Neural progenitor cell (in vitro differentiated cells): ENCODE measurements around the gene TSR3. TPM values are rescaled to one million over a fixed set of nuclear protein-coding genes. Genes with fewer than 3 reads are reported as not detected.
"Not testable (repeated sequence)": the region's sequence is repeated elsewhere in the genome, so short reads cannot be mapped to it uniquely, and the experiment has no call there.

Experiments used
- DNase-seq: peaks from one replicate; pipeline ENCODE4 v3.0.0-alpha.2; 2016; ENCODE audit warnings: low spot score
- H2AFZ ChIP-seq: fragments of 200-600 bp; sonication (generic); replicated peaks from 2 replicates; pipeline ENCODE4 v1.6.1; 2016; ENCODE audit warnings: antibody characterized with exemption
- H3F3A ChIP-seq: fragments of 200-600 bp; sonication (generic); 2 replicates; pipeline ENCODE4 v1.6.1; 2016; ENCODE audit warnings: antibody characterized with exemption, low read depth
- H3K27ac ChIP-seq: fragments of 200-600 bp; sonication (generic); 2 replicates; pipeline ENCODE4 v1.5.1; 2016; ENCODE audit warnings: mild to moderate bottlenecking
- H3K27me3 ChIP-seq: fragments of 200-600 bp; sonication (generic); 2 replicates; pipeline ENCODE4 v1.6.1; 2016; ENCODE audit warnings: mild to moderate bottlenecking, moderate library complexity
- H3K36me3 ChIP-seq: fragments of 200-600 bp; sonication (generic); 2 replicates; pipeline ENCODE4 v1.5.1; 2016
- H3K4me1 ChIP-seq: fragments of 200-600 bp; sonication (generic); 2 replicates; pipeline ENCODE4 v1.6.1; 2016; ENCODE audit warnings: mixed run types
- H3K4me2 ChIP-seq: fragments of 200-600 bp; sonication (generic); 2 replicates; pipeline ENCODE4 v1.6.1; 2016
- H3K4me3 ChIP-seq: fragments of 200-600 bp; sonication (generic); 2 replicates; pipeline ENCODE4 v1.5.1; 2016
- H3K79me2 ChIP-seq: fragments of 200-600 bp; sonication (generic); 2 replicates; pipeline ENCODE4 v1.6.1; 2016; ENCODE audit warnings: low read depth
- H3K9ac ChIP-seq: fragments of 200-600 bp; sonication (generic); 2 replicates; pipeline ENCODE4 v1.6.1; 2016
- H3K9me3 ChIP-seq: fragments of 200-600 bp; sonication (generic); 2 replicates; pipeline ENCODE4 v1.5.1; 2016; ENCODE audit warnings: low read depth
- H4K20me1 ChIP-seq: fragments of 200-600 bp; sonication (generic); 2 replicates; pipeline ENCODE4 v1.6.1; 2016; ENCODE audit warnings: low read depth
- H3K27ac Mint-ChIP-seq: 3 replicates; pipeline ENCODE4 v1.8.0; 2021; ENCODE audit warnings: mixed read lengths
- H3K27me3 Mint-ChIP-seq: 2 replicates; pipeline ENCODE4 v1.8.0; 2022; ENCODE audit warnings: low read depth, mild to moderate bottlenecking, inconsistent platforms, moderate library complexity, mixed read lengths; ENCODE audit not compliant: insufficient read depth
- H3K36me3 Mint-ChIP-seq: 3 replicates; pipeline ENCODE4 v1.8.0; 2021; ENCODE audit warnings: mixed read lengths
- H3K4me1 Mint-ChIP-seq: 3 replicates; pipeline ENCODE4 v1.8.0; 2021; ENCODE audit warnings: mixed read lengths
- H3K4me3 Mint-ChIP-seq: 3 replicates; pipeline ENCODE4 v1.8.0; 2021; ENCODE audit warnings: mild to moderate bottlenecking, moderate library complexity, mixed read lengths
- H3K9me3 Mint-ChIP-seq: 3 replicates; pipeline ENCODE4 v1.8.0; 2020; ENCODE audit warnings: mixed read lengths
- CTCF ChIP-seq: fragments of 200-600 bp; sonication (generic); IDR thresholded peaks from 2 replicates; pipeline ENCODE4 v1.5.1; 2017; ENCODE audit warnings: antibody characterized with exemption, mild to moderate bottlenecking
- EZH2 ChIP-seq: fragments of 200-600 bp; sonication (generic); IDR thresholded peaks from 2 replicates; pipeline ENCODE4 v1.6.1; 2017; ENCODE audit warnings: antibody characterized with exemption, mild to moderate bottlenecking, moderate library complexity
- EZH2phosphoT487 ChIP-seq: fragments of 200-600 bp; sonication (generic); IDR thresholded peaks from 2 replicates; pipeline ENCODE4 v1.6.1; 2017; ENCODE audit warnings: antibody characterized with exemption
- total RNA-seq: library from RNA; depleted of rRNA; stranded (reverse); fragments of >200 nt; gene quantifications from 2 replicates; pipeline ENCODE4 v1.2.3, GENCODE V29; 2015; ENCODE audit warnings: low replicate concordance

The TSR3 gene
- total RNA-seq, 1 donor from 2014 or later = 22.4 TPM

DNA sequence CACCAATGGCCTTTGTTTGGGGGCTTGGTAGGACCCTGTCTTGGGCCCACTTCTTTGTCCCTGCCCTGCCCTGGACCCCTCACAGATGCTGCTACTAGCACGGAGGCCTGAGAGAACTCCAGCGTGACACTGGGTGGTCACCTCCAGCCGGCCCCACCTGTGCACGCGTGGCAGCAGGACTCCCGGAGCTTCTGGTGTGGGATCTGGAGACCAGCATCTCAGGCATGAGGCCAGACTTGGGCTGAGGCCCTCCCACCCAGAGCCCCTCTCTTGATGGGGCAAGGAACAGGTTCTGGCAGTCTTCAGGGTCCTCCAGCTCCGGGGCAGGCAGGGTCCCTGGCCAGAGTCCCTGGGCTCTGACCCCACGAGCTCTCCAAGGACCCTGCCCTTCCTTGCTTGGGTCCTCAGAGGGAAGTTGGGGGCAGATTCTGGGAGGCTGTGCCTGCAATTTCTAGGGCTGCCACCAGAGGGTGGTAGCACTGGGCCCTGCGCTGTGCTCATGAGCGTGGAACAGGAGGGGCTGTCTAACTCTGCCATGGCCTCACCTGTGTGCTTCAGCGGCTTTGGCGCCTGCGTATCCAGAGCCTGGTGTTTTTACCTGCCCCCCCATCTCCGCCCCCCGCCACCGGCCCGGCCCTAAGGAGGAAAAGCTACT, 21.3 kb downstream of the TSR3 start:
- peaks cover 55% of the 10 kb centered on the region for H3K27me3 ChIP-seq

DNA sequence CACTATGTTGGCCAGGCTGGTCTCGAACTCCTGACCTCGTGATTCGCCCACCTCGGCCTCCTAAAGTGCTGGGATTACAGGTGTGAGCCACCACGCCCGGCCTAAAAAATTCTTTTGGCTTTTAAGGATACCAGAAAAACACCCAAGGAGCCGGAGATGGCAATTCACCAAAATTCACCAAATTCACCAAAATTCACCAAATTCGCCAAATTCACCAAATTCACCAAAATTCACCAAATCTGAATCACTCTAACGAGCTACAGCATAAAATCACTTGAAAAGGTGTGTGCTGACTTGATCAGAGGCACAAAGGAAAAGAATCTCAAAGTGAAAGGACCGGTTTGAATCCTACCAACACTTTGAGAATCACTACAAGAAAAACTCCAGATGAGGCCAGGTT, 22.7 kb downstream of the TSR3 start:
- not testable (repeated sequence) for H3K4me1 ChIP-seq, H3K4me2 ChIP-seq, H3K27ac ChIP-seq, H3K4me3 Mint-ChIP-seq, H3K9me3 Mint-ChIP-seq, H3K4me3 ChIP-seq, H3K36me3 Mint-ChIP-seq, H3K9ac ChIP-seq, H3K27ac Mint-ChIP-seq, DNase-seq, H2AFZ ChIP-seq, H3K79me2 ChIP-seq, H3K9me3 ChIP-seq, H3K36me3 ChIP-seq
- H3K27me3 ChIP-seq = peaks cover 41% of the 10 kb centered on the region
- H3F3A ChIP-seq = peaks cover 48% of the 10 kb centered on the region
- Mint-ChIP-seq H3K27me3 (peaks cover 23% of the 10 kb centered on the region), H3K4me1 (peaks cover 13% of the 10 kb centered on the region)
- peaks cover 46% of the 10 kb centered on the region for H4K20me1 ChIP-seq

More for the DNA sequence above, 21.3 kb downstream of the TSR3 start:
- Mint-ChIP-seq H3K9me3 (no peaks in the 10 kb centered on the region), H3K4me1 (peaks cover 21% of the 10 kb centered on the region), H3K27ac (no peak overlapping the region), H3K27me3 (peaks cover 24% of the 10 kb centered on the region), H3K36me3 (peaks cover 3% of the 10 kb centered on the region), H3K4me3 (no peak overlapping the region)
- TF ChIP-seq CTCF = peak; percentile 57
- no peak for TF ChIP-seq EZH2
- TF ChIP-seq EZH2phosphoT487 = no peak
- Histone ChIP-seq H3F3A (peaks cover 42% of the 10 kb centered on the region), H3K27ac (no peak overlapping the region), H3K79me2 (no peaks in the 10 kb centered on the region), H3K4me2 (no peak overlapping the region), H3K36me3 (no peaks in the 10 kb centered on the region), H2AFZ (no peak overlapping the region), H3K4me1 (peaks cover 16% of the 10 kb centered on the region), H3K9ac (no peak overlapping the region), H3K4me3 (no peak overlapping the region), H4K20me1 (peaks cover 48% of the 10 kb centered on the region), H3K9me3 (no peaks in the 10 kb centered on the region)
- DNase-seq = no peak

- not testable (repeated sequence) for H3K9me3 Mint-ChIP-seq, H3K4me2 ChIP-seq, H3K36me3 Mint-ChIP-seq, H3K79me2 ChIP-seq, H3K27ac Mint-ChIP-seq, H3K9ac ChIP-seq, H3K4me1 ChIP-seq, H3K4me3 ChIP-seq, H2AFZ ChIP-seq, H3K36me3 ChIP-seq, DNase-seq, H3K9me3 ChIP-seq, H3K4me3 Mint-ChIP-seq
- peaks cover 24% of the 10 kb centered on the region for H3K27me3 Mint-ChIP-seq
- Histone ChIP-seq H3K27ac (peak overlapping the region; percentile 58), H3K27me3 (peaks cover 33% of the 10 kb centered on the region), H3F3A (peaks cover 46% of the 10 kb centered on the region), H4K20me1 (peaks cover 49% of the 10 kb centered on the region)
- peaks cover 13% of the 10 kb centered on the region for H3K4me1 Mint-ChIP-seq
Measured at GRCh38 chr16:1328136-1328535, 23.5 kb downstream of the TSR3 start.

DNA sequence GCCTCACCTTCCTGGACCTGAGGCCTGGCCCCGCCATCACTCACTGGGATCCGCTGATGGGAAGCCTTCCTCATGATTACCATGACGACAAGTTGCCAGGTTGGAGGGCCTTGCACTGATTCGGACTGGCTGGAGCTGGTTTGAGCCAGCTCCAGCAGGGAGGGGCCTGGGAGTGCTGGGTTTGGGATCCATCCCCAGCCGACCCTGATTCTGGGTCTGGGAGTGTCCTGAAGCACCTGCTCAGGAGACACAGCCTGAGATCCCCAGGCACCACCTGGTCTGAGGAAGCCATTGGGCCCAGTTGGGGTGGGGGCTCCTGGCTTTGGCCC, 24.1 kb downstream of the TSR3 start:
- H3K4me3 ChIP-seq = no peak overlapping the region
- H4K20me1 ChIP-seq = peaks cover 45% of the 10 kb centered on the region
- H3K4me2 ChIP-seq = no peak overlapping the region
- H3K27ac Mint-ChIP-seq = no peak overlapping the region
- H3K79me2 ChIP-seq = no peaks in the 10 kb centered on the region
- H3F3A ChIP-seq = peaks cover 41% of the 10 kb centered on the region
- peak overlapping the region; percentile 58 for H3K27ac ChIP-seq
- no peak overlapping the region for H2AFZ ChIP-seq
- H3K36me3 ChIP-seq = no peaks in the 10 kb centered on the region
- TF ChIP-seq EZH2 = no peak
- no peak for TF ChIP-seq CTCF
- TF ChIP-seq EZH2phosphoT487 = no peak
- no peak overlapping the region for H3K9ac ChIP-seq
- H3K36me3 Mint-ChIP-seq = peaks cover 7% of the 10 kb centered on the region
- H3K9me3 ChIP-seq = no peaks in the 10 kb centered on the region
- no peaks in the 10 kb centered on the region for H3K9me3 Mint-ChIP-seq
- H3K4me1 Mint-ChIP-seq = peaks cover 10% of the 10 kb centered on the region
- peaks cover 9% of the 10 kb centered on the region for H3K4me1 ChIP-seq
- no peak overlapping the region for H3K4me3 Mint-ChIP-seq
- H3K27me3 ChIP-seq = peaks cover 27% of the 10 kb centered on the region
- peaks cover 22% of the 10 kb centered on the region for H3K27me3 Mint-ChIP-seq
- DNase-seq = no peak
